ENCODE data around the gene ST6GALNAC3.
"Not testable (repeated sequence)": the region's sequence is repeated elsewhere in the genome, so short reads cannot be mapped to it uniquely, and the experiment has no call there.

Gene ST6GALNAC3

GRCh38 chr1:76639181-76639580, 564.6 kb downstream of the ST6GALNAC3 start:
- no peak for DNase-seq (ENCODE audit: low read depth)

GRCh38 chr1:76640092-76640491, 565.5 kb downstream of the ST6GALNAC3 start:
- no peak for DNase-seq (ENCODE audit: low read depth)

DNA sequence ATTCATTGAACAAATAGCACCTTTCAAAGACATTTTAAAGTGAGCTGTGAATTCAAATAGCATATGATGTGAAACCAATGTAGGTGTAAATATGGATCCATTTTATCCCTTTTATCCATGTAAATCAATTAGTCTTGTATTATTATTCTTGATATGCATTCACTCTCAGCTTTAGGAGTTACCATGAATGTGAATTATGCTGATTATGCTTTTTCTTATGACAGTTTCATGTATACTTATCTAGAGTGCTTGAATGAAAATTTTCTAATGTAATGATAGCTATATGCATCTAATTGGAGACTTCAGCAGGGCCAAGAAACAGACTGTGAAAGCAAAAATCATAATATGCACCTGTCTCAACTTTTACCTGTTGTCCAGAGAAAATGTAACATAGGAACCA, 566.2 kb downstream of the ST6GALNAC3 start:
- DNase-seq (ENCODE audit: low read depth): no peak

DNA sequence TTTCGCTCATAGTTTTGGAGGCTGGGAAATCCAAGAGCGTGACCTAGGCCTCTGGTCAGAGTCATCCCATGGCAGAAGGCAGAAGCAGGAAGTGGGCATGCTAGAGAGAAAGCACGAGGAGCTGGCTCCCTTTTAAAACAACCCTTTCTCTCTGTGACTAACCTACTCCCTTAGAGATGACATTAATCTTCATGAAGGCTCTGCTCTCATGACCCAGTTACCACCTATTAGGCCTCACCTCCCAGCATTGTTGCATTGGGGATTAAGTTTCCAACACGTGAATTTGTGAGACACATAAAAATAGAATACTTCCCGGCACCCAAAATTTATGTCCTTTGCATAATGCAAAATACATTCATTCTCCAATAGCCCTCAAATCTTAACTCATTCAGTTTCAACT, 569.6 kb downstream of the ST6GALNAC3 start:
- no peak for DNase-seq (ENCODE audit: low read depth)

- not testable (repeated sequence) for DNase-seq (ENCODE audit: low read depth)
Measured at GRCh38 chr1:76652860-76653259, 578.3 kb downstream of the ST6GALNAC3 start.

DNA sequence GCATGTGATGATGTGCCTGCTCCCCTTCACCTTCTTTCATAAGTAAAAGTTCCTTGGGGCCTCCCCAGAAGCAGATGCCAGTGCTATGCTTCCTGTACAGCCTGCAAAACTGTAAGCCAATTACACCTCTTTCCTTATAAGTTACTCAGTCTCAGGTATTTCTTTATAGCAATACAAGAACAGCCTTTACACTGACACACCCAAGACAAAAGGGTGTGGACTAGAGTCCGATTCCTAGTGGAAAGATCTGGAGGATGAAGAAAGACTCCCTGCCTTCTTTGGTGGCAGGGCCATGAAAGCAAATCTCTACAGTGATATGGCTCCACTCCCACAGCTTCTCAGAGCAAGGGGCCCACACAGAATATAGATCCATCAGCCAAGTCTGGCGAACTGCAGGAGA, 583.1 kb downstream of the ST6GALNAC3 start:
- no peak for DNase-seq (ENCODE audit: low read depth)

DNA sequence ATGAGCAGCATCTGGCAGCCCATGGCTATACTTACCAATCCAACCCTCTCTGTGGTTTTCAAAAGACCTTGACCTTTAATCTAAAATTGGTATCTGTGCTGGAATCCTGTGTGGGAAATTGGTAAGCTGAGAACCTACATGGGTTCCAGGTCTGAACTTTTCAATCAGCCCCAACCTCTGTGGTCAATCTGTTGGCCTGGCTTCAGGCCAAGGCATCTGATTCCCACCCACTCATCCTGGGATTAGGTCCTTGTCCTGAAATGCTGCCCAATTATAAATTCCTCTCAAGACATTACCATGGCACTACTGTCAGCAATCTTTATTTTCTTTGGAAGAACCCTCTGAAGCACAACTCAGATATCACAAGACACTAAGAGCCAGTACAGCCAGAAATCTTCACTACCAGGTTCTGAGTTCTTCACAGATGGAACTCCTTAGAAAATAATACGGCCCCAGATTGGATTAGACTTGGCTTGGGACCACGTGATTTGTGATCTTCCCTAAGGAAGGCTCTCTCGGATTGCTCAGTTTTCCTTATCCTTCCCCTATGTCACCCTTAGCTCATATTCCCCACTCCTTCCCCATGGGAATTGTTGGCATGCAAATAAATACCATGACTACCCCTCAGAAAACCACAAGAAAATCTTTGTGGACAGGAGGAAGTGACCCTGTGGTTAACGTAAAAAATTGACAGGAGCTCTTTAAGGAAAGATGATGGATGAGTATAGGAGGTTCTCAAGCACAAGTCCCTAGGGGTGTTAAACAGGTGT, 584.8 kb downstream of the ST6GALNAC3 start:
- no peak for DNase-seq (ENCODE audit: low read depth)

DNA sequence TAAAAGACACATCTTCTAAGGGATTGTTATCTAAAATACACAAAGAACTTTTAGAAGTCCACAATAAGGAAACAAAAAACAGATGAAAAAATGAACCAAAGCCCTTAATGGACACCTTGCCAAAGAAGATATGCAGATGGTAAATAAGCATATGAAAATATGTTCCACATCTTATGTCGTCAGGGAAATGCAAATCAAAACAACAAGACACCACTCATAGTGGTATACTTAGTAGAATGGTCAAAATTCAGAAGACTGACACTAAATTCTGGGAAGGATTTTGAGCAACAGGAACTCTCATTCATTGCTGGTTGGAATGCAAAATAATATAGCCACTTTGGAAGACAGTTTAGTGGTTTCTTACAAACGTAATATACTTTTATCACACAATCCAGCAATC, 587.0 kb downstream of the ST6GALNAC3 start:
- no peak for DNase-seq (ENCODE audit: low read depth)

- no peak for DNase-seq (ENCODE audit: low read depth)
Measured at GRCh38 chr1:76666499-76666898, 592.0 kb downstream of the ST6GALNAC3 start.

DNA sequence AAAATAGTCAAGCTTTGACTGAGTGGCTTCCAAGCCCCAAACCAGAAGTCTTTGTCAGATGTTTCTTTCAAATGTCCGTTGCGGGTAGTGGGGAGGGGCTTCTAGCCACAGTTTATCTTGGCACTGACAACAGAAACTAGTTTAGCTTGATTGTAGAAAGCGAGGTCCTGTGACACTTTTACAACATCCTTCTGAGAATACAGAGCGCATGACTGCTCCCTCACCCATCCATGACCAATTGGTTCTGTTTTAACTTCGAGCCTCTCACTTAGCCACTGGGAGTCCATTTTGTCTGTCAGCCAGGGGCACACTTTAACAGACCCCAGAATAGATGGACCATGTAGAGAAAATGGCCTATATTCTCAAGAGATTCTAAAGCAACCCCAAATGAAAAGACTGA, 593.5 kb downstream of the ST6GALNAC3 start:
- DNase-seq (ENCODE audit: low read depth): no peak

- DNase-seq (ENCODE audit: low read depth): no peak
Measured at GRCh38 chr1:76669131-76669530, 594.6 kb downstream of the ST6GALNAC3 start.

GRCh38 chr1:76669624-76670315, 595.2 kb downstream of the ST6GALNAC3 start:
- DNase-seq (ENCODE audit: low read depth): no peak

- no peak for DNase-seq (ENCODE audit: low read depth)
Measured at GRCh38 chr1:76674689-76675210, 600.2 kb downstream of the ST6GALNAC3 start.

- no peak for DNase-seq (ENCODE audit: low read depth)
Measured at GRCh38 chr1:76677416-76678405, 603.2 kb downstream of the ST6GALNAC3 start.

DNA sequence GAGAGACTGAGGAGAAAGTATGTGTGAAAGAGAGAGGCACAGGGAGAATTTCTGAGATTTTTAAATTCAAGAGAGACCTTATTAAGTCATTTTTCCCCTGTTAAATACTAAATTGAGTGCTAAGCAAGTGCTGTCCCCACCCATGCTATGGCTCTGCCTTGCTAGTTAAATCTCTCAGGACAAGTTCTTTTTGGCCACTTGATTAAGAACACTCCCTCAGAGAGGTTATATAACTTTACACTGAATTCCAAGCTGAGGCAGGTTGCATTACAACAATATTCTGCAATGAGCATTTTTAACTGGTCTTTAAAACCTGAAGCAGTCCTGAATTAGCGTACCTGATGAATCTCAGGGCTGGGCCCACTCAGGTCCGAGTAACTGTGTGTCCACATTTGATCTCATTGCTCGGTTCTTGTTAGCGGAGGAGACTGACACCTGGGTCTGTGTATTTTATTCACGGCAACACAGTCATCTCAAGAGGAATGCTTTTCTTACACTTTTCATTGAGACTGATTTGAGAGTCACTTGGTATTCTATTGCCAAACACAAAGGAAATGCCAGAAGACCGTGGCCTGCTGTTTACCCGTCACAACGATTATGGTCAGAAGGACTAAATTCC, 605.1 kb downstream of the ST6GALNAC3 start:
- DNase-seq (ENCODE audit: low read depth): no peak

DNA sequence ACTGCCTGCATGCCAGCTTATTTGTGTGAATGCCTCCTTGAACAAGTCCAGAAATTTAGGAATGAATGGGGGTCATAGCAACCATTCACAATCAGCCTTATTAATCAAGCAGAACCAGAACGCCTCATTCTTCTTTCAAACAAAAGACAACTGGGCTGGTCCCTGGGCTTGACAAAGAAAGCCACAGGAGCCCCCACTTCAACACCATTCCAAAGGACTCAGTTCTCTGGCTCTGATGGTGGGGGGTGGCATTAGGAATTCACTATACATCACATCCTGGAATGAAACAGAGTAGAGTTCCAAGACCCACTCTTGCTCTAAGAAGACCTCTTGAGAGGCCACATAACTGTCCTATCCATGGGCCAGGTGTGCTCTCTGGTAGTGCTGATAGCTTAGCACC, 606.1 kb downstream of the ST6GALNAC3 start:
- DNase-seq (ENCODE audit: low read depth): no peak

- no peak for DNase-seq (ENCODE audit: low read depth)
Measured at GRCh38 chr1:76682138-76682537, 607.6 kb downstream of the ST6GALNAC3 start.
